Liver (tissue), 9 donors: ENCODE results near the gene SFXN2. TPM values are rescaled to one million over a fixed set of nuclear protein-coding genes. Genes with fewer than 3 reads are reported as not detected.

Source experiments
- DNase-seq: peaks from one replicate; pipeline ENCODE4 v3.0.0-alpha.2; 2017; ENCODE audit warnings: low spot score
- H3K27ac ChIP-seq, 2 donors: one replicate each; pipeline ENCODE4 v1.7.0; 2013; ENCODE audit warnings: inconsistent platforms in 2 of 2, low read length in 2 of 2, control low read depth in 1 of 2, low read depth in 1 of 2, mild to moderate bottlenecking in 1 of 2
- H3K27me3 ChIP-seq, 4 donors: one replicate each; pipeline versions ENCODE4 v1.6.1 to v1.7.0; 2013; ENCODE audit warnings: low read length in 3 of 4, inconsistent platforms in 1 of 4, mild to moderate bottlenecking in 1 of 4, moderate library complexity in 1 of 4; ENCODE audit not compliant: control insufficient read depth in 4 of 4, insufficient read depth in 4 of 4
- H3K36me3 ChIP-seq, 4 donors: one replicate each; pipeline versions ENCODE4 v1.6.1 to v1.7.0; 2013; ENCODE audit warnings: low read length in 3 of 4, mild to moderate bottlenecking in 3 of 4, low read depth in 1 of 4, moderate library complexity in 1 of 4; ENCODE audit not compliant: control insufficient read depth in 4 of 4, insufficient read depth in 3 of 4
- H3K4me1 ChIP-seq, 4 donors: one replicate each; pipeline versions ENCODE4 v1.6.1 to v1.7.0; 2013; ENCODE audit warnings: low read length in 3 of 4, mild to moderate bottlenecking in 3 of 4, moderate library complexity in 1 of 4; ENCODE audit not compliant: control insufficient read depth in 4 of 4, insufficient read depth in 4 of 4
- H3K4me3 ChIP-seq, 3 donors: one replicate each; pipeline versions ENCODE4 v1.6.1 to v1.7.0; 2013; ENCODE audit warnings: low read length in 3 of 3, control low read depth in 1 of 3, low read depth in 1 of 3, mild to moderate bottlenecking in 1 of 3
- H3K9ac ChIP-seq, 2 donors: one replicate each; pipeline ENCODE4 v1.7.0; 2013; ENCODE audit warnings: low read length in 2 of 2, mild to moderate bottlenecking in 2 of 2, moderate library complexity in 2 of 2, control low read depth in 1 of 2, low read depth in 1 of 2
- H3K9me3 ChIP-seq, 4 donors: one replicate each; pipeline versions ENCODE4 v1.6.1 to v1.7.0; 2013; ENCODE audit warnings: low read length in 3 of 4; ENCODE audit not compliant: control insufficient read depth in 4 of 4
- ATF3 ChIP-seq: IDR thresholded peaks from 2 replicates; pipeline ENCODE4 v1.6.1; 2016; ENCODE audit warnings: antibody characterized with exemption
- CTCF ChIP-seq: fragments of 150-350 bp; IDR thresholded peaks from 2 replicates; pipeline ENCODE4 v1.5.1; 2017; ENCODE audit warnings: improper control_type of control experiment, low read depth, low read length; ENCODE audit not compliant: missing input control
- EGR1 ChIP-seq, 2 donors: IDR thresholded peaks; 2 replicates each; pipeline ENCODE4 v1.6.1; 2016 to 2018; ENCODE audit warnings: antibody characterized with exemption in 2 of 2, low read depth in 2 of 2
- FOXA2 ChIP-seq: IDR thresholded peaks from 2 replicates; pipeline ENCODE4 v1.6.1; 2016; ENCODE audit warnings: antibody characterized with exemption
- GABPA ChIP-seq, 2 donors: IDR thresholded peaks in 1 of 2; conservative IDR thresholded peaks in 1 of 2; 2 replicates each; pipeline ENCODE4 v1.6.1; 2016; ENCODE audit warnings: antibody characterized with exemption in 2 of 2, mild to moderate bottlenecking in 1 of 2, moderate library complexity in 1 of 2
- HNF4A ChIP-seq, 2 donors: conservative IDR thresholded peaks; 2 replicates each; pipeline ENCODE4 v1.6.1; 2016; ENCODE audit warnings: antibody characterized with exemption in 2 of 2, mild to moderate bottlenecking in 2 of 2
- HNF4G ChIP-seq: IDR thresholded peaks from 2 replicates; pipeline ENCODE4 v1.6.1; 2016; ENCODE audit warnings: antibody characterized with exemption
- RAD21 ChIP-seq, 2 donors: IDR thresholded peaks; 2 replicates each; pipeline ENCODE4 v1.6.1; 2016; ENCODE audit warnings: antibody characterized with exemption in 2 of 2, mild to moderate bottlenecking in 2 of 2
- REST ChIP-seq: IDR thresholded peaks from 2 replicates; pipeline ENCODE4 v1.6.1; 2016; ENCODE audit warnings: antibody characterized with exemption, mild to moderate bottlenecking
- RXRA ChIP-seq, 2 donors: IDR thresholded peaks; 2 replicates each; pipeline ENCODE4 v1.6.1; 2017 to 2018; ENCODE audit warnings: antibody characterized with exemption in 2 of 2, mild to moderate bottlenecking in 1 of 2
- TAF1 ChIP-seq: conservative IDR thresholded peaks from 2 replicates; pipeline ENCODE4 v1.6.1; 2016; ENCODE audit warnings: antibody characterized with exemption, mild to moderate bottlenecking
- YY1 ChIP-seq: IDR thresholded peaks from 2 replicates; pipeline ENCODE4 v1.6.1; 2016; ENCODE audit warnings: antibody characterized with exemption, mild to moderate bottlenecking
- ZBTB33 ChIP-seq: IDR thresholded peaks from 2 replicates; pipeline ENCODE4 v1.6.1; 2016; ENCODE audit warnings: antibody characterized with exemption
- WGBS: extraction: QIAGEN DNeasy Blood & Tissue Kit; methylation state at CpG from one replicate; pipeline ENCODE4 v1.1.7; 2013; 5-methylcytosine and 5-hydroxymethylcytosine counted together
- polyA plus RNA-seq, 2 donors: library from polyadenylated mRNA; stranded (reverse) in 1 of 2; unstranded in 1 of 2; fragments of 200-250 nt in 1 of 2; fragments of >200 nt in 1 of 2; fragmentation: Nextera tagmentation in 1 of 2; extraction: Ambion mirVana in 1 of 2; gene quantifications; one replicate each; pipeline versions ENCODE4 v1.2.1 to v1.2.3, GENCODE V29; 2013 to 2015
- total RNA-seq, 2 donors: library from RNA; depleted of rRNA; stranded (reverse); fragments of >200 nt; gene quantifications; one replicate each; pipeline ENCODE4 v1.2.3, GENCODE V29; 2014
- donor health status: healthy.
- donor health status: healthy.
- donor health status: healthy.
- donor health status: healthy.
- donor health status: healthy.

Gene SFXN2
- total and polyA plus RNA-seq, 4 donors = 6.0 to 22.6 (median 17.7) TPM

- H3K4me1 ChIP-seq = peaks cover 13 to 33% (median 23%) of the 10 kb centered on the region in 4 donors
- H3K9ac ChIP-seq = no peak overlapping the region
- no peak overlapping the region for H3K4me3 ChIP-seq
- no peaks in the 10 kb centered on the region for H3K9me3 ChIP-seq
- peak overlapping the region; percentile 64 to 83 for H3K27ac ChIP-seq
- TF ChIP-seq ATF3 (no peak), YY1 (no peak), REST (no peak)
- H3K36me3 ChIP-seq = peaks cover 0 to 2% (median 0%) of the 10 kb centered on the region in 4 donors
- no peak for DNase-seq
- no peaks in the 10 kb centered on the region for H3K27me3 ChIP-seq
- WGBS = 84% methylated on average over 3 of the region's 3 CpGs
These were observed 55.7 kb downstream of the SFXN2 start for GRCh38 chr10:102770108-102770482.

- Histone ChIP-seq H3K9me3 (no peaks in the 10 kb centered on the region), H3K9ac (no peak overlapping the region), H3K27me3 (no peaks in the 10 kb centered on the region), H3K4me3 (no peak overlapping the region), H3K27ac (peak overlapping the region in 1 of 2 donors; percentile 83), H3K36me3 (no peaks in the 10 kb centered on the region), H3K4me1 (peaks cover 16 to 40% (median 29%) of the 10 kb centered on the region in 4 donors)
- DNase-seq = no peak
- 87% methylated on average over 1 of the region's 1 CpG for WGBS
- TF ChIP-seq YY1 = no peak
- no peak for TF ChIP-seq RXRA (IDR thresholded peaks at IDR 0.05)
- no peak for TF ChIP-seq ZBTB33
- no peak for TF ChIP-seq CTCF
These were observed 56.4 kb downstream of the SFXN2 start for GRCh38 chr10:102770792-102771191.

GRCh38 chr10:102773320-102773719 lies 58.9 kb downstream of the SFXN2 start:
- H3K9me3 ChIP-seq = no peaks in the 10 kb centered on the region
- H3K27ac ChIP-seq = peak overlapping the region; percentile 36 to 57
- H3K9ac ChIP-seq = no peak overlapping the region
- no peak for DNase-seq
- no peaks in the 10 kb centered on the region for H3K27me3 ChIP-seq
- WGBS = 65% methylated on average over 1 of the region's 1 CpG
- no peaks in the 10 kb centered on the region for H3K36me3 ChIP-seq
- H3K4me3 ChIP-seq = no peak overlapping the region
- peaks cover 16 to 46% (median 35%) of the 10 kb centered on the region in 4 donors for H3K4me1 ChIP-seq
- no peak for TF ChIP-seq YY1
- TF ChIP-seq CTCF = no peak
- no peak for TF ChIP-seq ZBTB33
- no peak for TF ChIP-seq FOXA2
- no peak for TF ChIP-seq RXRA (IDR thresholded peaks at IDR 0.05)
- no peak for TF ChIP-seq RAD21 (IDR thresholded peaks at IDR 0.05)
- TF ChIP-seq EGR1 (IDR thresholded peaks at IDR 0.05; ENCODE audit: low read depth in 2 of 2) = no peak
- TF ChIP-seq ATF3 = no peak
- TF ChIP-seq HNF4G = no peak
- no peak for TF ChIP-seq GABPA (IDR thresholded peaks at IDR 0.05 in 1 of 2, conservative IDR thresholded peaks at IDR 0.05 in 1 of 2)
- TF ChIP-seq TAF1 = no peak
- TF ChIP-seq HNF4A (conservative IDR thresholded peaks at IDR 0.05) = no peak
